ENCODE measurements around the gene SPATA31E1.
"Not testable (repeated sequence)": the region's sequence is repeated elsewhere in the genome, so short reads cannot be mapped to it uniquely, and the experiment has no call there.

The SPATA31E1 gene

GRCh38 chr9:87910821-87911220, 28.1 kb downstream of the SPATA31E1 start:
- CTCF ChIA-PET, result no interaction called here
- no peak for TF ChIP-seq CTCF (conservative IDR thresholded peaks at IDR 0.05; ENCODE audit: low read depth)
- no peak for DNase-seq (ENCODE audit: low spot score)
- H3K27ac ChIP-seq, result no peak overlapping the region
- POLR2A ChIA-PET (ENCODE audit: low non-redundant PET), result no interaction called here

GRCh38 chr9:87917662-87918061, 35.0 kb downstream of the SPATA31E1 start, which contains the start of gene SPATA31C1:
Gene SPATA31C1, plus strand, starts transcription at chr9:87917962.
- POLR2A ChIA-PET (ENCODE audit: low non-redundant PET); H3K27ac ChIP-seq; CTCF ChIA-PET; DNase-seq (ENCODE audit: low spot score): not testable (repeated sequence)

GRCh38 chr9:87919013-87919412, 36.3 kb downstream of the SPATA31E1 start:
- CTCF ChIA-PET, result interaction anchor here (0.6 kb wide), 1 partner anchor 61 kb away, joined by 3 read pairs; no protein-coding TSS in a partner anchor
- H3K27ac ChIP-seq; DNase-seq (ENCODE audit: low spot score); POLR2A ChIA-PET (ENCODE audit: low non-redundant PET): not testable (repeated sequence)

GRCh38 chr9:87921561-87921960, 38.9 kb downstream of the SPATA31E1 start:
- DNase-seq (ENCODE audit: low spot score); CTCF ChIA-PET; POLR2A ChIA-PET (ENCODE audit: low non-redundant PET); H3K27ac ChIP-seq: not testable (repeated sequence)

GRCh38 chr9:87923012-87923411, 40.3 kb downstream of the SPATA31E1 start:
- H3K27ac ChIP-seq; POLR2A ChIA-PET (ENCODE audit: low non-redundant PET); DNase-seq (ENCODE audit: low spot score); CTCF ChIA-PET: not testable (repeated sequence)

GRCh38 chr9:87924851-87925250, 42.2 kb downstream of the SPATA31E1 start:
- CTCF ChIA-PET; DNase-seq (ENCODE audit: low spot score); POLR2A ChIA-PET (ENCODE audit: low non-redundant PET); H3K27ac ChIP-seq: not testable (repeated sequence)

- DNase-seq (ENCODE audit: low spot score); H3K27ac ChIP-seq; POLR2A ChIA-PET (ENCODE audit: low non-redundant PET); CTCF ChIA-PET: not testable (repeated sequence)
These were observed 46.5 kb downstream of the SPATA31E1 start for GRCh38 chr9:87929152-87929551.

GRCh38 chr9:87934444-87934843, 51.8 kb downstream of the SPATA31E1 start:
- POLR2A ChIA-PET (ENCODE audit: low non-redundant PET); H3K27ac ChIP-seq; DNase-seq (ENCODE audit: low spot score); CTCF ChIA-PET: not testable (repeated sequence)

- DNase-seq (ENCODE audit: low spot score); H3K27ac ChIP-seq; POLR2A ChIA-PET (ENCODE audit: low non-redundant PET); CTCF ChIA-PET: not testable (repeated sequence)
These were observed 54.7 kb downstream of the SPATA31E1 start for GRCh38 chr9:87937352-87937751.

GRCh38 chr9:87937918-87938317, 55.2 kb downstream of the SPATA31E1 start:
- POLR2A ChIA-PET (ENCODE audit: low non-redundant PET); CTCF ChIA-PET; H3K27ac ChIP-seq; DNase-seq (ENCODE audit: low spot score): not testable (repeated sequence)

GRCh38 chr9:87938336-87938735, 55.7 kb downstream of the SPATA31E1 start:
- DNase-seq (ENCODE audit: low spot score); POLR2A ChIA-PET (ENCODE audit: low non-redundant PET); H3K27ac ChIP-seq; CTCF ChIA-PET: not testable (repeated sequence)

Measured in RWPE1 (cell line).